Islet precursor cell (in vitro differentiated cells): ENCODE results near the gene PPP2R2B.

Experiments used
- DNase-seq: peaks from one replicate; pipeline ENCODE4 v3.0.0-alpha.2; 2018

The PPP2R2B gene

GRCh38 chr5:146878476-146879172 is at the start of gene PPP2R2B:
Gene PPP2R2B (minus strand): TSS chr5:146878757.
- peak; percentile 89 for DNase-seq

GRCh38 chr5:146924132-146924531 is 45.6 kb upstream of the PPP2R2B start:
- DNase-seq: no peak

- DNase-seq: no peak
Measured at GRCh38 chr5:146921225-146921624, 42.7 kb upstream of the PPP2R2B start.

- DNase-seq: no peak
Measured at GRCh38 chr5:146920351-146920881, 41.9 kb upstream of the PPP2R2B start.

GRCh38 chr5:146919304-146919703 is 40.7 kb upstream of the PPP2R2B start:
- DNase-seq: no peak

- no peak for DNase-seq
Measured at GRCh38 chr5:146917931-146918330, 39.4 kb upstream of the PPP2R2B start.

- no peak for DNase-seq
Measured at GRCh38 chr5:146912874-146913273, 34.3 kb upstream of the PPP2R2B start.

GRCh38 chr5:146910239-146910638 is 31.7 kb upstream of the PPP2R2B start:
- no peak for DNase-seq

GRCh38 chr5:146909255-146910068 is 30.9 kb upstream of the PPP2R2B start:
- no peak for DNase-seq

- DNase-seq: peak; percentile 71
Measured at GRCh38 chr5:146906803-146907202, 28.2 kb upstream of the PPP2R2B start.

- DNase-seq: no peak
Measured at GRCh38 chr5:146904890-146905289, 26.3 kb upstream of the PPP2R2B start.

- no peak for DNase-seq
Measured at GRCh38 chr5:146903789-146904188, 25.2 kb upstream of the PPP2R2B start.

- DNase-seq: no peak
Measured at GRCh38 chr5:146902471-146902870, 23.9 kb upstream of the PPP2R2B start.

- DNase-seq: no peak
Measured at GRCh38 chr5:146897061-146897460, 18.5 kb upstream of the PPP2R2B start.

GRCh38 chr5:146894753-146895521 is 16.4 kb upstream of the PPP2R2B start:
- no peak for DNase-seq

- no peak for DNase-seq
Measured at GRCh38 chr5:146893991-146894390, 15.4 kb upstream of the PPP2R2B start.

GRCh38 chr5:146892231-146892630 is 13.7 kb upstream of the PPP2R2B start:
- no peak for DNase-seq

GRCh38 chr5:146891511-146891910 is 13.0 kb upstream of the PPP2R2B start:
- DNase-seq: no peak

- DNase-seq: no peak
Measured at GRCh38 chr5:146890731-146891440, 12.3 kb upstream of the PPP2R2B start.

GRCh38 chr5:146890066-146890465 is 11.5 kb upstream of the PPP2R2B start:
- no peak for DNase-seq

- no peak for DNase-seq
Measured at GRCh38 chr5:146889169-146889568, 10.6 kb upstream of the PPP2R2B start.

GRCh38 chr5:146888351-146888978 is 9.9 kb upstream of the PPP2R2B start:
- DNase-seq: no peak
